GM18519 (cell line): ENCODE data around the gene PDP2.

Experiments
- ATAC-seq: cut with Tn5 transposase; IDR thresholded peaks from one replicate; pipeline ENCODE4 v1.9.1; 2021; ENCODE audit warnings: mild to moderate bottlenecking, moderate library complexity; ENCODE audit not compliant: unreplicated experiment, low FRiP score

The PDP2 gene

GRCh38 chr16:66880288-66881013 is at the start of gene PDP2:
Gene PDP2 (plus strand): TSS chr16:66880515. CDS start chr16:66884285, 3,770 bp downstream.
- peak; percentile 84 for ATAC-seq

GRCh38 chr16:66832190-66832589 is 48.1 kb upstream of the PDP2 start:
- no peak for ATAC-seq

- no peak for ATAC-seq
These were observed 47.5 kb upstream of the PDP2 start for GRCh38 chr16:66832661-66833305.

- no peak for ATAC-seq
These were observed 45.6 kb upstream of the PDP2 start for GRCh38 chr16:66834746-66835145.

GRCh38 chr16:66840883-66841282 is 39.4 kb upstream of the PDP2 start:
- no peak for ATAC-seq

GRCh38 chr16:66841366-66841765 is 38.9 kb upstream of the PDP2 start:
- no peak for ATAC-seq

- no peak for ATAC-seq
These were observed 37.5 kb upstream of the PDP2 start for GRCh38 chr16:66842765-66843164.

GRCh38 chr16:66843191-66843590 is 37.1 kb upstream of the PDP2 start:
- ATAC-seq: no peak

- ATAC-seq: no peak
These were observed 36.3 kb upstream of the PDP2 start for GRCh38 chr16:66844009-66844341.

- no peak for ATAC-seq
These were observed 35.8 kb upstream of the PDP2 start, which contains the start of gene CA7 for GRCh38 chr16:66844342-66845079. Gene CA7 (plus strand): TSS chr16:66844414. CDS start chr16:66844488, 74 bp downstream.

GRCh38 chr16:66845080-66845410 is 35.3 kb upstream of the PDP2 start:
- no peak for ATAC-seq

GRCh38 chr16:66845791-66846221 is 34.5 kb upstream of the PDP2 start:
- ATAC-seq: no peak

- ATAC-seq: no peak
These were observed 34.0 kb upstream of the PDP2 start for GRCh38 chr16:66846266-66846665.

GRCh38 chr16:66846831-66847230 is 33.5 kb upstream of the PDP2 start:
- ATAC-seq: no peak

- ATAC-seq: no peak
These were observed 32.7 kb upstream of the PDP2 start for GRCh38 chr16:66847533-66848067.

- no peak for ATAC-seq
These were observed 32.1 kb upstream of the PDP2 start for GRCh38 chr16:66848172-66848571.

GRCh38 chr16:66849021-66849420 is 31.3 kb upstream of the PDP2 start:
- no peak for ATAC-seq

- no peak for ATAC-seq
These were observed 30.8 kb upstream of the PDP2 start for GRCh38 chr16:66849549-66849948.

GRCh38 chr16:66850115-66850815 is 30.1 kb upstream of the PDP2 start:
- ATAC-seq: no peak

- ATAC-seq: no peak
These were observed 28.9 kb upstream of the PDP2 start for GRCh38 chr16:66851166-66851964.
